Vagina (tissue), 2 donors: ENCODE data around the gene BIN1. TPM values are rescaled to one million over a fixed set of nuclear protein-coding genes. Genes with fewer than 3 reads are reported as not detected.

Source experiments
- DNase-seq, 2 donors: peaks; one replicate each; pipeline ENCODE4 v3.0.0-alpha.2; 2017; ENCODE audit errors: extremely low spot score in 2 of 2
- H3K27ac ChIP-seq: fragments of 200-600 bp; sonication (generic); one replicate; pipeline ENCODE4 v1.5.1; 2019
- H3K27me3 ChIP-seq: fragments of 200-600 bp; sonication (generic); one replicate; pipeline ENCODE4 v1.5.1; 2019
- H3K36me3 ChIP-seq, 2 donors: fragments of 200-600 bp; sonication (generic); one replicate each; pipeline ENCODE4 v1.5.1; 2017 to 2019
- H3K4me1 ChIP-seq: fragments of 200-600 bp; sonication (generic); one replicate; pipeline ENCODE4 v1.5.1; 2019
- H3K4me3 ChIP-seq, 2 donors: fragments of 200-600 bp; sonication (generic); 1 replicate in 1 of 2; 2 replicates in 1 of 2; pipeline ENCODE4 v1.5.1; 2016 to 2019
- H3K9me3 ChIP-seq: fragments of 200-600 bp; sonication (generic); one replicate; pipeline ENCODE4 v1.5.1; 2019
- CTCF ChIP-seq, 3 experiments: fragments of 450-650 bp in 2 of 3; fragments of 200-600 bp in 1 of 3; sonication (generic) in 1 of 3; IDR thresholded peaks; one replicate each; pipeline ENCODE4 v1.5.1; 2017 to 2019; ENCODE audit warnings: antibody characterized with exemption in 3 of 3, mild to moderate bottlenecking in 2 of 3, moderate library complexity in 2 of 3
- POLR2A ChIP-seq, 2 donors: fragments of 450-650 bp; IDR thresholded peaks; one replicate each; pipeline ENCODE4 v1.6.1; 2017; ENCODE audit warnings: antibody characterized with exemption in 2 of 2, mild to moderate bottlenecking in 2 of 2, moderate library complexity in 2 of 2
- POLR2AphosphoS5 ChIP-seq, 2 donors: sonication (generic); formaldehyde crosslinking; IDR thresholded peaks; one replicate each; pipeline ENCODE4 v1.9.0; 2017; ENCODE audit warnings: antibody characterized with exemption in 2 of 2, mild to moderate bottlenecking in 2 of 2, low read depth in 1 of 2; ENCODE audit not compliant: insufficient read depth in 1 of 2
- intact Hi-C: fragments of 100-400 bp; cut with DNase I; formaldehyde crosslinking; loops from one replicate; pipeline ENCODE4 v1.15.1; 2023
- total RNA-seq: library from RNA; depleted of rRNA; stranded (reverse); fragments of >200 nt; gene quantifications from one replicate; pipeline ENCODE4 v1.2.3, GENCODE V29; 2016

The BIN1 gene
- total RNA-seq, 1 donor from 2014 or later, result 60.9 TPM

DNA sequence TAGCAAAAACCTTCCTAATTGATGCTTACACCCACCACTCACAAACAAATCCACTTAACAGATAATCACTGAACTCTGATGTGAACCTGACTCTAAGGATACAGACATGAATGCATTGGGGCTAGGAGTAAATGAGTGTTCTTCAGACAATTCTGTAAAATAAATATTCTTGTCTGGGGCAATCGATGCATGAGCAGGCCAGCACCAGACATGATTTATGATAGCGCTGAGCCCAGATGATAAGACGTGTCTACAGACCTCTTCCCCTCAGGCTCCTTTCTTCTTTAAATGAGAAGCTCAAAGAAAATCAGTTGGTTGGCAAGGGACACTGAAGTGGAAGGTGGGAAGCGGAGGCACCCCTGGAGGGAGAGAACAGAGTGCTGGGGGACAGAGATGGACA lies 27.3 kb upstream of the BIN1 start:
- TF ChIP-seq POLR2AphosphoS5 (IDR thresholded peaks at IDR 0.05; ENCODE audit: insufficient read depth in 1 of 2, low read depth in 1 of 2) (no peak), POLR2A (IDR thresholded peaks at IDR 0.05) (no peak), CTCF (IDR thresholded peaks at IDR 0.05) (no peak)
- intact Hi-C loops, result no loop called here

DNA sequence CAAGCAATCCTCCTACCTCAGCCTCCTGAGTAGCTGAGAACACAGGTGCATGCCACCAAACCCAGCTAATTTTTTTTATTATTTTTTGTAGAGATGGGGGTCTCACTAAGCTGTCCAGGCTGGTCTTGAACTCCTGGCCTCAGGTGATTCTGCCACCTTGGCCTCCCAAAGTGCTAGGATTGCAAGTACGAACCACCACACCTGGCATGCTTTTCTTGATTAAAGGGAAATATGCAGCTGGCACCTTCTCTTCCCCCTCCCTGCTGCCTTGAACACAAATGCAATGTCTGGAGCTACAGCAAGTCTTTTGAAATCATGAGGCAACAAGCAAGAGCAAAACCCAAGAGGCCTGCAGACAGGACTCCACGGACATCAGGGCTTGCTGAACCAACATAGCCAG lies 26.8 kb upstream of the BIN1 start:
- intact Hi-C loops, result no loop called here
- Histone ChIP-seq H3K27ac (no peak overlapping the region), H3K27me3 (no peaks in the 10 kb centered on the region), H3K9me3 (no peaks in the 10 kb centered on the region), H3K36me3 (no peaks in the 10 kb centered on the region), H3K4me1 (no peaks in the 10 kb centered on the region), H3K4me3 (no peak overlapping the region)
- TF ChIP-seq POLR2A (IDR thresholded peaks at IDR 0.05) (no peak), POLR2AphosphoS5 (IDR thresholded peaks at IDR 0.05; ENCODE audit: insufficient read depth in 1 of 2, low read depth in 1 of 2) (no peak), CTCF (IDR thresholded peaks at IDR 0.05) (no peak)
- no peak for DNase-seq

More for the DNA sequence above, 27.3 kb upstream of the BIN1 start:
- no peak overlapping the region for H3K4me3 ChIP-seq
- H3K4me1 ChIP-seq, result no peaks in the 10 kb centered on the region
- no peak overlapping the region for H3K27ac ChIP-seq
- H3K27me3 ChIP-seq, result no peaks in the 10 kb centered on the region
- DNase-seq, result no peak
- H3K36me3 ChIP-seq, result no peaks in the 10 kb centered on the region
- no peaks in the 10 kb centered on the region for H3K9me3 ChIP-seq

DNA sequence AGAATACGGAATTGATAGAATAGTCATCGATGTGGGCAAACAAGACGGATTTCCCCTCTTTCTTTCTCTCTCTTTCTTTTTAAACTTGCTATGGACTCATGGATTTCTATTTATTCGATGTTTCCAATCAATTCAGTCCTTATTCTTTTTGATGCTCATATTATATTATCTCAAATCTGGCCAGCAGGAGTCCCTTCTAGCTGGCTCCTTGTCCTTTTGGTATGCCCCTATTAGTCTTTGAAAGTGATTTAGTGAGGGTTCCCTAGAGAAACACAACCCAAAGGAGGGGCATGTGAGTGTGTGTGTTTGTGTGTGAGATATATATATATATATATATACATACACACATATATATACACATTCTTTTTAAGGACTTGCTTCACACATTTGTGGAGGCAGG lies 23.5 kb upstream of the BIN1 start:
- no peak overlapping the region for H3K4me3 ChIP-seq
- intact Hi-C loops, result no loop called here
- H3K36me3 ChIP-seq, result no peaks in the 10 kb centered on the region
- no peaks in the 10 kb centered on the region for H3K9me3 ChIP-seq
- H3K27ac ChIP-seq, result no peak overlapping the region
- H3K4me1 ChIP-seq, result no peaks in the 10 kb centered on the region
- TF ChIP-seq POLR2AphosphoS5 (IDR thresholded peaks at IDR 0.05; ENCODE audit: insufficient read depth in 1 of 2, low read depth in 1 of 2) (no peak), CTCF (IDR thresholded peaks at IDR 0.05) (no peak), POLR2A (IDR thresholded peaks at IDR 0.05) (no peak)
- DNase-seq, result no peak
- no peaks in the 10 kb centered on the region for H3K27me3 ChIP-seq

GRCh38 chr2:127129937-127130336 lies 23.0 kb upstream of the BIN1 start:
- H3K27ac ChIP-seq, result no peak overlapping the region
- H3K4me1 ChIP-seq, result no peaks in the 10 kb centered on the region
- no peak for DNase-seq
- H3K27me3 ChIP-seq, result no peaks in the 10 kb centered on the region
- H3K9me3 ChIP-seq, result no peaks in the 10 kb centered on the region
- no peak for TF ChIP-seq POLR2A (IDR thresholded peaks at IDR 0.05)
- intact Hi-C loops, result no loop called here
- no peak overlapping the region for H3K4me3 ChIP-seq
- no peaks in the 10 kb centered on the region for H3K36me3 ChIP-seq

DNA sequence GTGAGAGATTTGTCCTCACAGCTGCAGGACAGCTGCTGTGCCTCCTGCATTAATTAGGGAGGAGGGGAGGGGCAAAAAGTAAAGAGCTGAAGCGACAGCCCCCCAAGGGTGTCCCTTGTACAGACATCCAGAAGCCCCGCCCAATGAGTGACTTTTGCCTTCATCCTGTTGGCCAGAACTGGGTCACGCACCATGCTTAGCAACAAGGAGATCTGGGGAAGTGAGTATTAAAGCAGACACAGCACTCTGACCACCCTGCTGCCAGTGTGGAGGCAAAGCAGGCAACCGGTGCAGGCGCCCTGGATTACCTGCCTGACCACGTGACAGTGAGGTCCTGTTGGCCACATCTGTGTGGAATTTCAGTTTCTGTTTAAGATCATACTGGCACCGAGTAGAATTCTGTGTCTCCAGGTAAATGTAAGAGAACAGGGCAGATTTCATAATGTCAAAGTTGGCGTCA lies 21.5 kb upstream of the BIN1 start:
- Histone ChIP-seq H3K27ac (no peak overlapping the region), H3K9me3 (no peaks in the 10 kb centered on the region), H3K27me3 (no peaks in the 10 kb centered on the region), H3K4me1 (no peaks in the 10 kb centered on the region), H3K36me3 (no peaks in the 10 kb centered on the region), H3K4me3 (no peak overlapping the region)
- no peak for DNase-seq
- intact Hi-C loops, result no loop called here
- TF ChIP-seq POLR2AphosphoS5 (IDR thresholded peaks at IDR 0.05; ENCODE audit: insufficient read depth in 1 of 2, low read depth in 1 of 2) (no peak), POLR2A (IDR thresholded peaks at IDR 0.05) (no peak), CTCF (IDR thresholded peaks at IDR 0.05) (no peak)

GRCh38 chr2:127125821-127126220 lies 18.9 kb upstream of the BIN1 start:
- no peak overlapping the region for H3K4me3 ChIP-seq
- H3K27me3 ChIP-seq, result no peaks in the 10 kb centered on the region
- no peak for TF ChIP-seq POLR2AphosphoS5 (IDR thresholded peaks at IDR 0.05; ENCODE audit: insufficient read depth in 1 of 2, low read depth in 1 of 2)
- TF ChIP-seq CTCF (IDR thresholded peaks at IDR 0.05), result no peak
- no peak for TF ChIP-seq POLR2A (IDR thresholded peaks at IDR 0.05)
- no peaks in the 10 kb centered on the region for H3K36me3 ChIP-seq
- H3K27ac ChIP-seq, result no peak overlapping the region
- no peaks in the 10 kb centered on the region for H3K4me1 ChIP-seq
- intact Hi-C loops, result no loop called here
- no peaks in the 10 kb centered on the region for H3K9me3 ChIP-seq
- no peak for DNase-seq
